Activated naive CD8-positive, alpha-beta T cell treated with anti-CD3 and anti-CD28 coated beads, Interleukin-2, amount 50 U/mL, for 24 hours (primary cell): Measurements from ENCODE around the gene ESYT3.
"Not testable (repeated sequence)": the region's sequence is repeated elsewhere in the genome, so short reads cannot be mapped to it uniquely, and the experiment has no call there.

Experiments
- ATAC-seq: fragments of 150-1000 bp; cut with Tn5 transposase; one replicate; pipeline ENCODE4 v1.10.0; 2021
- DNase-seq: peaks from one replicate; pipeline ENCODE4 v3.0.0; 2021
- H3K27ac Mint-ChIP-seq: one replicate; pipeline ENCODE4 v1.8.0; 2021; ENCODE audit warnings: mild to moderate bottlenecking, mixed read lengths
- H3K27me3 Mint-ChIP-seq: one replicate; pipeline ENCODE4 v1.8.0; 2021; ENCODE audit warnings: mixed read lengths
- H3K36me3 Mint-ChIP-seq: one replicate; pipeline ENCODE4 v1.8.0; 2021; ENCODE audit warnings: low read depth, mixed read lengths
- H3K4me1 Mint-ChIP-seq: one replicate; pipeline ENCODE4 v1.8.0; 2021; ENCODE audit warnings: mixed read lengths
- H3K4me3 Mint-ChIP-seq: one replicate; pipeline ENCODE4 v1.8.0; 2021; ENCODE audit warnings: mild to moderate bottlenecking, moderate library complexity, mixed read lengths
- H3K9me3 Mint-ChIP-seq: one replicate; pipeline ENCODE4 v1.8.0; 2021; ENCODE audit warnings: mixed read lengths

Gene ESYT3

GRCh38 chr3:138494607-138494929 is 60.2 kb downstream of the ESYT3 start:
- H3K9me3 Mint-ChIP-seq: peaks cover 13% of the 10 kb centered on the region
- H3K27ac Mint-ChIP-seq: no peak overlapping the region
- no peak overlapping the region for H3K4me3 Mint-ChIP-seq
- H3K4me1 Mint-ChIP-seq: no peaks in the 10 kb centered on the region
- peaks cover 9% of the 10 kb centered on the region for H3K36me3 Mint-ChIP-seq
- ATAC-seq (no peak), DNase-seq (no peak)
- H3K27me3 Mint-ChIP-seq: no peaks in the 10 kb centered on the region

GRCh38 chr3:138495638-138496037 is 61.2 kb downstream of the ESYT3 start:
- not testable (repeated sequence) for H3K27ac Mint-ChIP-seq, H3K4me1 Mint-ChIP-seq, ATAC-seq, H3K27me3 Mint-ChIP-seq, H3K9me3 Mint-ChIP-seq, H3K4me3 Mint-ChIP-seq, DNase-seq
- H3K36me3 Mint-ChIP-seq: peaks cover 11% of the 10 kb centered on the region

GRCh38 chr3:138496436-138496835 is 62.0 kb downstream of the ESYT3 start:
- DNase-seq: no peak
- Mint-ChIP-seq H3K36me3 (peaks cover 11% of the 10 kb centered on the region), H3K27me3 (no peaks in the 10 kb centered on the region), H3K27ac (no peak overlapping the region), H3K4me3 (no peak overlapping the region), H3K4me1 (no peaks in the 10 kb centered on the region), H3K9me3 (peaks cover under 1% of the 10 kb centered on the region)
- ATAC-seq: no peak

- peaks cover 11% of the 10 kb centered on the region for H3K36me3 Mint-ChIP-seq
- ATAC-seq: no peak
- no peak for DNase-seq
- no peaks in the 10 kb centered on the region for H3K9me3 Mint-ChIP-seq
- no peak overlapping the region for H3K4me3 Mint-ChIP-seq
- H3K4me1 Mint-ChIP-seq: no peaks in the 10 kb centered on the region
- H3K27ac Mint-ChIP-seq: no peak overlapping the region
- no peaks in the 10 kb centered on the region for H3K27me3 Mint-ChIP-seq
Measured at GRCh38 chr3:138497021-138497420, 62.6 kb downstream of the ESYT3 start.

GRCh38 chr3:138497851-138498250 is 63.4 kb downstream of the ESYT3 start:
- no peak for DNase-seq
- Mint-ChIP-seq H3K4me1 (no peaks in the 10 kb centered on the region), H3K27ac (no peak overlapping the region), H3K36me3 (peaks cover 11% of the 10 kb centered on the region), H3K9me3 (no peaks in the 10 kb centered on the region), H3K27me3 (no peaks in the 10 kb centered on the region), H3K4me3 (no peak overlapping the region)
- ATAC-seq: no peak

GRCh38 chr3:138498991-138499390 is 64.6 kb downstream of the ESYT3 start:
- no peaks in the 10 kb centered on the region for H3K27me3 Mint-ChIP-seq
- H3K27ac Mint-ChIP-seq: no peak overlapping the region
- H3K4me3 Mint-ChIP-seq: no peak overlapping the region
- DNase-seq (no peak), ATAC-seq (no peak)
- peaks cover 4% of the 10 kb centered on the region for H3K36me3 Mint-ChIP-seq
- no peaks in the 10 kb centered on the region for H3K9me3 Mint-ChIP-seq
- no peaks in the 10 kb centered on the region for H3K4me1 Mint-ChIP-seq

- no peaks in the 10 kb centered on the region for H3K9me3 Mint-ChIP-seq
Measured at GRCh38 chr3:138507524-138507923, 73.1 kb downstream of the ESYT3 start.

GRCh38 chr3:138509586-138509985 is 75.2 kb downstream of the ESYT3 start:
- Mint-ChIP-seq H3K27me3 (no peaks in the 10 kb centered on the region), H3K9me3 (no peaks in the 10 kb centered on the region), H3K4me3 (no peak overlapping the region), H3K27ac (no peak overlapping the region), H3K4me1 (peaks cover 8% of the 10 kb centered on the region), H3K36me3 (no peaks in the 10 kb centered on the region)
- no peak for DNase-seq
- no peak for ATAC-seq

More at GRCh38 chr3:138507524-138507923, 73.1 kb downstream of the ESYT3 start:
- Mint-ChIP-seq H3K36me3 (no peaks in the 10 kb centered on the region), H3K27ac (no peak overlapping the region), H3K4me1 (no peaks in the 10 kb centered on the region), H3K27me3 (no peaks in the 10 kb centered on the region), H3K4me3 (no peak overlapping the region)
- ATAC-seq: no peak
- DNase-seq: no peak

GRCh38 chr3:138511945-138512344 is 77.5 kb downstream of the ESYT3 start:
- DNase-seq: no peak
- ATAC-seq: no peak
- Mint-ChIP-seq H3K4me1 (peaks cover 8% of the 10 kb centered on the region), H3K27me3 (no peaks in the 10 kb centered on the region), H3K9me3 (no peaks in the 10 kb centered on the region), H3K4me3 (no peak overlapping the region), H3K27ac (no peak overlapping the region), H3K36me3 (peaks cover 6% of the 10 kb centered on the region)

- peaks cover under 1% of the 10 kb centered on the region for H3K9me3 Mint-ChIP-seq
- no peaks in the 10 kb centered on the region for H3K27me3 Mint-ChIP-seq
- ATAC-seq (peak; percentile 69), DNase-seq (no peak)
- H3K4me1 Mint-ChIP-seq: peaks cover 8% of the 10 kb centered on the region
- no peak overlapping the region for H3K4me3 Mint-ChIP-seq
- peaks cover 11% of the 10 kb centered on the region for H3K36me3 Mint-ChIP-seq
- H3K27ac Mint-ChIP-seq: no peak overlapping the region
Measured at GRCh38 chr3:138513090-138513843, 78.9 kb downstream of the ESYT3 start.

GRCh38 chr3:138521445-138521844 is 87.0 kb downstream of the ESYT3 start:
- not testable (repeated sequence) for ATAC-seq, H3K27me3 Mint-ChIP-seq, H3K4me1 Mint-ChIP-seq, H3K4me3 Mint-ChIP-seq, H3K27ac Mint-ChIP-seq, DNase-seq
- Mint-ChIP-seq H3K36me3 (peaks cover 40% of the 10 kb centered on the region), H3K9me3 (peaks cover 11% of the 10 kb centered on the region)
